Nephron (organoid): ENCODE results near the gene PCDH7.
A peak's percentile ranks its signal among the peaks of the same experiment; 100 is the strongest.

Source experiments
- H3K27ac Mint-ChIP-seq, 3 experiments: 2 replicates each; pipeline ENCODE4 v1.8.0; 2020; ENCODE audit warnings: mixed read lengths in 3 of 3, mild to moderate bottlenecking in 2 of 3, moderate library complexity in 1 of 3
- H3K27me3 Mint-ChIP-seq: 2 replicates; pipeline ENCODE4 v1.8.0; 2021; ENCODE audit warnings: low read depth, mild to moderate bottlenecking, moderate library complexity, mixed read lengths
- H3K36me3 Mint-ChIP-seq: 2 replicates; pipeline ENCODE4 v1.8.0; 2020; ENCODE audit warnings: low read depth, mixed read lengths
- H3K4me1 Mint-ChIP-seq: 2 replicates; pipeline ENCODE4 v1.8.0; 2020; ENCODE audit warnings: mixed read lengths
- H3K4me3 Mint-ChIP-seq, 3 experiments: 2 replicates each; pipeline ENCODE4 v1.8.0; 2020; ENCODE audit warnings: mild to moderate bottlenecking in 3 of 3, mixed read lengths in 3 of 3, moderate library complexity in 2 of 3
- H3K9me3 Mint-ChIP-seq: 2 replicates; pipeline ENCODE4 v1.8.0; 2020; ENCODE audit warnings: mixed read lengths
- CTCF ChIP-seq, 3 experiments: fragments of 200-600 bp; sonication (generic); IDR thresholded peaks; one replicate each; pipeline ENCODE4 v1.5.0; 2021; ENCODE audit warnings: antibody characterized with exemption in 3 of 3; ENCODE audit not compliant: unreplicated experiment in 3 of 3

PCDH7 gene

GRCh38 chr4:30768277-30768676, 48.1 kb downstream of the PCDH7 start:
- Mint-ChIP-seq H3K4me3 (no peak overlapping the region), H3K4me1 (peaks cover 45% of the 10 kb centered on the region), H3K27ac (peak overlapping the region; percentile 4 to 75 (median 46)), H3K27me3 (peaks cover 11% of the 10 kb centered on the region), H3K36me3 (peaks cover 3% of the 10 kb centered on the region), H3K9me3 (no peaks in the 10 kb centered on the region)
- TF ChIP-seq CTCF (IDR thresholded peaks at IDR 0.05; ENCODE audit: unreplicated experiment in 3 of 3), result no peak

- H3K27ac Mint-ChIP-seq, result peak overlapping the region; percentile 20 to 77 (median 46)
- H3K36me3 Mint-ChIP-seq, result peaks cover 3% of the 10 kb centered on the region
- TF ChIP-seq CTCF (IDR thresholded peaks at IDR 0.05; ENCODE audit: unreplicated experiment in 3 of 3), result no peak
- no peaks in the 10 kb centered on the region for H3K9me3 Mint-ChIP-seq
- H3K4me1 Mint-ChIP-seq, result peaks cover 39% of the 10 kb centered on the region
- H3K27me3 Mint-ChIP-seq, result peaks cover 11% of the 10 kb centered on the region
- H3K4me3 Mint-ChIP-seq, result no peak overlapping the region
These were observed 48.9 kb downstream of the PCDH7 start for GRCh38 chr4:30769093-30769492.

- peaks cover 11% of the 10 kb centered on the region for H3K27me3 Mint-ChIP-seq
- no peaks in the 10 kb centered on the region for H3K9me3 Mint-ChIP-seq
- no peak for TF ChIP-seq CTCF (IDR thresholded peaks at IDR 0.05; ENCODE audit: unreplicated experiment in 3 of 3)
- H3K27ac Mint-ChIP-seq, result peak overlapping the region; percentile 32 to 46 (median 34)
- peaks cover 3% of the 10 kb centered on the region for H3K36me3 Mint-ChIP-seq
- H3K4me3 Mint-ChIP-seq, result no peak overlapping the region
- H3K4me1 Mint-ChIP-seq, result peaks cover 39% of the 10 kb centered on the region
These were observed 49.9 kb downstream of the PCDH7 start for GRCh38 chr4:30770049-30770549.

- peaks cover 3% of the 10 kb centered on the region for H3K36me3 Mint-ChIP-seq
- no peak for TF ChIP-seq CTCF (IDR thresholded peaks at IDR 0.05; ENCODE audit: unreplicated experiment in 3 of 3)
- no peaks in the 10 kb centered on the region for H3K9me3 Mint-ChIP-seq
- H3K4me3 Mint-ChIP-seq, result no peak overlapping the region
- peaks cover 39% of the 10 kb centered on the region for H3K4me1 Mint-ChIP-seq
- peak overlapping the region in 1 of 3 experiments; percentile 46 for H3K27ac Mint-ChIP-seq
- peaks cover 11% of the 10 kb centered on the region for H3K27me3 Mint-ChIP-seq
These were observed 50.6 kb downstream of the PCDH7 start for GRCh38 chr4:30770812-30771211.

GRCh38 chr4:30776451-30776850, 56.3 kb downstream of the PCDH7 start:
- Mint-ChIP-seq H3K4me3 (no peak overlapping the region), H3K36me3 (peaks cover 6% of the 10 kb centered on the region), H3K27me3 (no peaks in the 10 kb centered on the region), H3K27ac (peak overlapping the region; percentile 25 to 70 (median 66)), H3K9me3 (no peaks in the 10 kb centered on the region), H3K4me1 (peaks cover 11% of the 10 kb centered on the region)
- no peak for TF ChIP-seq CTCF (IDR thresholded peaks at IDR 0.05; ENCODE audit: unreplicated experiment in 3 of 3)

GRCh38 chr4:30776921-30777415, 56.8 kb downstream of the PCDH7 start:
- no peak for TF ChIP-seq CTCF (IDR thresholded peaks at IDR 0.05; ENCODE audit: unreplicated experiment in 3 of 3)
- Mint-ChIP-seq H3K4me3 (no peak overlapping the region), H3K4me1 (peaks cover 11% of the 10 kb centered on the region), H3K27me3 (no peaks in the 10 kb centered on the region), H3K9me3 (no peaks in the 10 kb centered on the region), H3K27ac (peak overlapping the region; percentile 25 to 70 (median 66)), H3K36me3 (peaks cover 6% of the 10 kb centered on the region)
